DOHH2 (cell line): ENCODE measurements around the gene OTOF.

Experiments
- EZH2phosphoT487 ChIP-seq: fragments of 200-600 bp; sonication (generic); IDR thresholded peaks from 2 replicates; pipeline ENCODE4 v1.6.1; 2017; ENCODE audit warnings: borderline replicate concordance, mild to moderate bottlenecking, antibody characterized with exemption, low read length, moderate library complexity, mixed read lengths
- TF ChIP-seq, protein P1 (sequence below): fragments of 200-600 bp; sonication (generic); IDR thresholded peaks from one replicate; pipeline ENCODE4 v1.5.1; 2014; ENCODE audit warnings: antibody characterized with exemption, mild to moderate bottlenecking, low read depth, low read length; ENCODE audit not compliant: poor library complexity, severe bottlenecking

DNA sequence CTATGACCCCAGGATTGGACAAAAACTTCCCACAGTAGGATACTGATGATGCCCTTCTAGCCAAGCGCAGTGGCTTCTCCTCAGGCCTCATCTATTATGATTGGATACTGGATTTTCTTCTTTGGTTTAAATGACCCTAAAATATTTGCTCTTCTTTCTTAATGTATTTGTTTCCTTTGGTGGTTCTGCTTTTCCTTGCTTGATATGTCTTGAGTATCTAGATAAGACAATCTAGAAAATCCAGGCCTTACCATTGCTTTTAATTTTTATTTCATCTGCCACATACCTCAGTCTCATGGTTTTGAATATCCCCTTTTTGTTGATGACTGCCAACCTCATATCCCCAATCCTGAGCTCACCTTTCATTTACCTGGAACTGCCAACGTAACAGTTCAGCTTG is 35.6 kb downstream of the OTOF start:
- TF ChIP-seq, protein P1, sequence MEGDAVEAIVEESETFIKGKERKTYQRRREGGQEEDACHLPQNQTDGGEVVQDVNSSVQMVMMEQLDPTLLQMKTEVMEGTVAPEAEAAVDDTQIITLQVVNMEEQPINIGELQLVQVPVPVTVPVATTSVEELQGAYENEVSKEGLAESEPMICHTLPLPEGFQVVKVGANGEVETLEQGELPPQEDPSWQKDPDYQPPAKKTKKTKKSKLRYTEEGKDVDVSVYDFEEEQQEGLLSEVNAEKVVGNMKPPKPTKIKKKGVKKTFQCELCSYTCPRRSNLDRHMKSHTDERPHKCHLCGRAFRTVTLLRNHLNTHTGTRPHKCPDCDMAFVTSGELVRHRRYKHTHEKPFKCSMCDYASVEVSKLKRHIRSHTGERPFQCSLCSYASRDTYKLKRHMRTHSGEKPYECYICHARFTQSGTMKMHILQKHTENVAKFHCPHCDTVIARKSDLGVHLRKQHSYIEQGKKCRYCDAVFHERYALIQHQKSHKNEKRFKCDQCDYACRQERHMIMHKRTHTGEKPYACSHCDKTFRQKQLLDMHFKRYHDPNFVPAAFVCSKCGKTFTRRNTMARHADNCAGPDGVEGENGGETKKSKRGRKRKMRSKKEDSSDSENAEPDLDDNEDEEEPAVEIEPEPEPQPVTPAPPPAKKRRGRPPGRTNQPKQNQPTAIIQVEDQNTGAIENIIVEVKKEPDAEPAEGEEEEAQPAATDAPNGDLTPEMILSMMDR: no peak
- TF ChIP-seq EZH2phosphoT487: no peak
